HG02759 (cell line): ENCODE measurements around the gene SF3A1.

ENCODE experiments used
- ATAC-seq: cut with Tn5 transposase; IDR thresholded peaks from one replicate; pipeline ENCODE4 v1.9.1; 2021; ENCODE audit warnings: mild to moderate bottlenecking, moderate library complexity; ENCODE audit not compliant: unreplicated experiment

SF3A1 gene

DNA sequence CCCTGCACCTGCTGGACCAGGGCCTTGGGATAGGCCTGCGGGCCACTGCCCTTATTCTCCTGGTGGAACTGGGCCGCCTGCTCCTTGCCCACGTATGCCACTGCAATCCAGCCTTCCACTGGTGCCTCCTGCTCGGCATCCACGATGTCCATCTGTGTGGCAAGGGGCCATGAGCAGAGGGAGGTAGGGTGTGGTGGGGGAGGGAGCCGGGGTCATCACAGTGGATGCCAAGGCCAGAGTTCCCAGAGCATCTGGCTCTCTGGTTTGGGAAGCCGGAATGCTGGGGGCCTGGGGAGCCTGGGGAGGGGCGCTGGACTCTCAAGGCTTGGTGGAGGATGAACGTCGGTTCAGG lies 29.9 kb upstream of the SF3A1 start:
- ATAC-seq: no peak

DNA sequence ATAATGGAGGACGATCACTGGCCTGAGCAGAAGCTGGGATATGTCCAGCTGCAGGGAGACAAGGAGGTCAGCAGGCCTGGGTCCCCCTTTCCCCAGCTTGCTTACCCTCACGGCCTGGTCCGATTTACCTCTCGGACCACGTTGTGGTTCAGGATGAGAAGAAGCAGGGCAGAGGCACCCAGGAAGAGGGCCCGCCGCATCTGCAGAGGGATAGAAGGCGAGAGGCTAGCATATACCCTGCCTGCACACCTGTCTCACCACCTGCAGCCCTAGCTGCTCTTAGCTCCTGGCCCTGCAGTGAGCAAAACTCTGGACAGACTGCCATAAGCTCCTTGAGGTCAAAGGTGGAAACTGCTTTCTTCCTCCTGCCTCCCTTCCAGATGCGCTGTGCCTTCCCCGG lies 29.2 kb upstream of the SF3A1 start:
- ATAC-seq: no peak

DNA sequence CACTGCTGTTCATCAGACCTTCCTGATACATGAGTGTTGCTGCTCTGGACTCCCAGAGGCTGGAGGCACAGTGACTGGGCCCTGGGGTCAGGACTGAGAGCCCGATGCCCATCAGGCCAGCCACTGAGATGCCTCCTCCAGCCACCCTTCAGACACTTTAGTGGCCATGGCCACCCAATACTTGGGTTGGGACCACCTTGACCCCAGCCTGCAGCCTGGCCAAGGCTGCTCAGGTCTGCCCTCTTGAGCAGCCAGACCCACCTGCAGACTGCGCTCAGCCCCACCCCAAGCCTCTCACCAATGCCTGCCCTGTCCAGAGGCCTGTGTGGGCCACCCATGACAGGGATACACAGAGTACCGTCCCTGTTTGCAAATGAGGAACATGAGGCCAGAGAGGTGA lies 26.4 kb upstream of the SF3A1 start:
- ATAC-seq: no peak

DNA sequence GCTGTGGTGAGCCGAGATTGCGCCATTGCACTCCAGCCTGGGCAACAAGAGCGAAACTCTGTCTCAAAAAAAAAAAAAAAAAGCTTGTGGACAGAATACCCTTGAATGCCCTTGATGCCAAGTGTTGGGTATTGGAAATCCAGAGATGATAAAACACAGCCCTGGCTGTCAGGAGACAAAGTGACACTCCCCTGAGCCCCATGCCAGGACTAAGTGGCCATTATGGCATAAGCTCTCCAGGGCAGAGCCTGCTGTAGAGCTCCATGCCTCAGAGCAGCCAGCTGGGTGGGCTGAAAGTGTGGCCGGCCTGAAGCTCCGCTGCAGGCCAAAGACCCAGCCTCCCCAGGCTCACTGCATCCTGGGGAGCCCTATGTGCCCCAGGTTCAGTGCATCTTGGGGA lies 25.6 kb upstream of the SF3A1 start:
- ATAC-seq: no peak

DNA sequence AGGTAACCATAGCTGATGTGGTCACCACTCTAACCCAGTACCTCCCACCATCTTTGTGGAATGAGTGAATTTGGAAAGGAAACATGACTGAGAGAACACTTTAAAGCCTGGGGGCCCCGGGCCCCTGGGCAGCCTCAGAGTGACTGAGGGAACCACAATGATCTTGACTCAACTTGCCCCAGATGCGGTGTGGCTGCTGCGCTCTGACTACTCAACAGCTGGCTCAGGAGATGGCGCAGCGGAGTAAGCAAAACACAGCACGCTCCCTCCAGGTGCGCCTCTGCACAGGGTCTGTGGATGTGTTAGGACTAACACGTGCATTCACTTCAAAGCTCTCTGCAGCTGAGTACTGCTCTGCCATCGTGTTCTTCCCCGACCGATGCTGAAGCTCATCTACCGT lies 24.6 kb upstream of the SF3A1 start:
- no peak for ATAC-seq

DNA sequence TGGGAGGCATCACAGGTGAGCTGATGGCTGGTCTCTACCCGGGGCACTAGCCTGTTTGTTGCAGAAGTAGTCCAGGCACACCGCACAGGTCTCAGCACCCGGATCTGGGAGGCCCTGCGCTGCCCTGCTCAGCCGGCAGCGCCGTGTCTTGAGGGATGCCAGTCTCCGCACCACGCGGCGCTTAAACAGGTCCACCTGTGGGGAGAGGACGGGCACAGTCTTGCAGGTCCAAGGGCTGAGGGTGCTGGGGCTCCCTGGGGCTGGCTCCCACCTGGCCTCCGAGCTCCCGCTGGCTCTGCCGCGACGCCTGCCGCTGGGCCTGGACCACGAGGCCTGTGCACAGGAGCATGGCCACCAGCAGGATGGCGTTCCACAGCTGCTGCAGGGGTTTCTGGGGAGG lies 23.3 kb upstream of the SF3A1 start:
- ATAC-seq: no peak

DNA sequence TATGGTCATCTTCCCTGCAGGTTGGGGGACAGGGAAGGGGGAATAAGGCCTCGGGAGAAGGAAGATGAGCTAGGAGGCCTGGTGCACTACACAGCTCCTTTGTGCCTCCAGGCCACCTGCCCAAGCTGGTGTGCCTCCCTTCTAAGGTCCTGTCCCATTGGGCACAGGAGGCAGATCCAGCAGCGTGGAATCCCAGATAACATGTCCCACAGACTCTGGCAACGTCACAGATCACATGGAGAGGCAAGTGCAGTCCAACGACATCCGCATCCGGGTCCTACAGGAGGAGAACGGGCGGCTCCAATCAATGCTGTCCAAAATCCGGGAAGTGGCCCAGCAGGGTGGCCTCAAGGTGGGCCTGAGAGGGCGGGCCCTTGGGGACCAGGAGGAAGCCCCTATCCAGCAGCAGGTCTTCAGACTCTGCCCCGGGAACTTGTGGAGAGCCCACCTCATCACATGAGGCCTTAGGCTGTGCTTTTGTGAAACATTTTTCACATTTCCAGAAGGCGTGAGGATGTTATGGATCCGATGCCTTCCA lies 18.7 kb upstream of the SF3A1 start:
- ATAC-seq: no peak

DNA sequence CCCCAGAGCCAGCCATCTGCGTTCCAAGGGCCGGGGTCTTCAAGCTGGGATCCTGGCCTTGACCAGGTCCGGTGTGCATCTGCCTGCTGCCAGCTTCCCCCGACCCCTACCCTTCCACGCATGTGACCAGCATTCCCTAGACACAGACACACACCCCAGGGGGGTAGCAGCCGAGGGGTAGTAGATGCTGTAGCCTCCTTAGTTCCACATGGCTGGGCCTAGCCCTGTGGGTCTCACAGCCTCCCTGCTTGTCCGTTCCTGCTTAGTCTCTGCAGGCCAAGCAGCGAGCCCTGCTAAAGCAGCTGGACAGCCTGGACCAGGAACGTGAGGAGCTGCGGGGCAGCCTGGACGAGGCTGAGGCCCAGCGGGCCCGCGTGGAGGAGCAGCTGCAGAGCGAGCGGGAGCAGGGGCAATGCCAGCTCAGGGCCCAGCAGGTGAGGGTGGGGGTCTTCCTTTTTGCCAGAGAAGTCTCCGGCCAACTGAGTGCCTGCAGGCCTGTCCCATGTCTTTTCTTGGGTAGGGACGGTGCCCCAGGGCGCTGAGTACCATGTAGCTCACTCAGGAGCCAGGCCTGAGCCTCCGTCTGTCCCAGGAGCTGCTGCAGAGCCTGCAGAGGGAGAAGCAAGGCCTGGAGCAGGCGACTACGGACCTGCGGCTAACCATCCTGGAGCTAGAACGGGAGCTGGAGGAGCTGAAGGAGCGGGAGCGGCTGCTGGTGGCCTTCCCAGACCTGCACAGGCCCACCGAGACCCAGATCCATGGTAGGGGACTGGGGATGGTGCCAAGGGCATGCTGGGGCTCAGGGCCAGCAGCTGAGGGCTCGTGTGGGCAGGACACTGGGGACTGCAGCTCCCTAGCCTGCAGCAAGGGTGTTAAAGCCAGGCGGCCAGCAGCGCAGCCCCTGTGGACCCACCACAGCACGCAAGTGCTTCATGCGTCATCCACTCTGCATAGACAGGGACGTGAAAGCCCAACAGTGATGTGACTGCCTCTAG lies 16.9 kb upstream of the SF3A1 start:
- ATAC-seq: no peak

DNA sequence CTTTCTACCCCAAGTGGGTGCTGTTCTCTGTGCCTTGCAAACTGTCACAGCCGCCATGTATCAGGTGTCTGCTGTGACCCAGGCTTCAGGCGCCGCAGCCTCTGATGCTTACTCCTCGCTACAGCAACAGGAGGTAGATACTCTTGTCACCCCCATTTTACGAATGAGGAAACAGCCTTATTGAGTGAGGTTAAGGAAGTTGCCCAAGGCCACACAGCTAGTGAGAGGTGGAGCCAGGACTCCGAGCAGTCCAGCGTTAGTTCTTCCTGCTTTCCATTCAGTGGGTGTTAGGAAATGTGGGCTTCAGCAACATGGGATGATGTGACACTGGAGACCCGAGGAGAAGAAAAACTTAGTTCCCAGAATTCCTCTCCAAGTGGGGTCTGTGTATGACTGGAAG lies 16.2 kb upstream of the SF3A1 start:
- no peak for ATAC-seq

DNA sequence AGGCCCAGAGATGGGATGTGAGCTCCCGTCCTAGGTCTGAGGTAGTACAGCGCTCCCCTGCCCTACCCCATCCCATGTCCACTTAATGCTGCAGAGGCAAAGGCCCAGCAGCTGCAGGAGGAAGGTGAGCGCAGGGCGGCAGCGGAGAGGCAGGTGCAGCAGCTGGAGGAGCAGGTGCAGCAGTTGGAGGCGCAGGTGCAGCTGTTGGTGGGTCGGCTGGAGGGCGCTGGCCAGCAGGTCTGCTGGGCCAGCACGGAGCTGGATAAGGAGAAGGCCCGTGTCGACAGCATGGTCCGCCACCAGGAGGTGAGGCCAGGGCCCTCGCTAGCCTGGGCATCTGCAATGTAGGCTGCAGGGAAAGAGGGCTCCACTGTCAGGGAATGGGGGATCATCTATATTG lies 15.3 kb upstream of the SF3A1 start:
- no peak for ATAC-seq

DNA sequence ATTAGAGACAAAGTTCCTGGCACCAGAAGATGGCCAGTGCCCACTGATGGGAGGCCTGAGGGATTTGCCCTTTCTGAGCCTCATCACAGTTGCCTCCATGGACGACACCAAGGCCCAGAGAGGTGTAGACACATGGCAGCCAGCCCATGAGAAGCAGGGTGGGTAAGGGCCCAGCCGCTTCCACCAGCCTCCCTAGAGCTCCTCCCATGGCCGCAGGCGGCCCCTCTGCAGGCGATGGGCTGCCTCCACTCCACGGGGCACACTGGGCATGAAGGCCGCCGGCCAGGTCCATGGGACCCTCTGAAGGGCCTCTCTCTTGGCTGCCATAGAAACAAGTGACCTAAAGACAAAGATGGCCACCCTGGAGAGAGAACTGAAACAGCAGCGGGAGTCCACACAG lies 14.6 kb upstream of the SF3A1 start:
- ATAC-seq: no peak

DNA sequence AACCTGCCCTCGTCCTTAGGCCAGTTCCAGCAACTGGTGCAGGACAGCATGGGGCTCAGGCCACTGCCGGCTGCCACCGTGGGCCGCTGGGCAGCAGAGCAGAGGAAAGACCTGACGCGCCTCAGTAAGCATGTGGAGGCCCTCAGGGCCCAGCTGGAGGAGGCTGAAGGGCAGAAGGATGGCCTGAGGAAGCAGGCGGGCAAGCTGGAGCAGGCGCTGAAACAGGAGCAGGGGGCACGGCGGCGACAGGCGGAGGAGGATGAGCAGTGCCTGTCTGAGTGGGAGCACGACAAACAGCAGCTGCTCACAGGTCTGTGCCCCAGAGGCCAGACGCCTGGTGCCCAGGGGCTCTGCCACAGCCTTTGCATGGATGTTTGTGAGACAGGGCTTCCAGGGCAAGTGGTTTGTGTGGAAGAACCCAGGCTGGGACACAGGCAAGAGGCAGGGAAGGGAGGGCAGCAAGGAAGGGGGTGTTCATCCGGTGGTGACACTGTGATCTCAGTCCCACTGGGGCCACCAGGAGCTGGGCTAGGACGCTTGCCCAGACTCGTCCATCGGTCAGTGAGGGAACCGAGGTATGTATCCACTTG lies 14.0 kb upstream of the SF3A1 start:
- no peak for ATAC-seq

DNA sequence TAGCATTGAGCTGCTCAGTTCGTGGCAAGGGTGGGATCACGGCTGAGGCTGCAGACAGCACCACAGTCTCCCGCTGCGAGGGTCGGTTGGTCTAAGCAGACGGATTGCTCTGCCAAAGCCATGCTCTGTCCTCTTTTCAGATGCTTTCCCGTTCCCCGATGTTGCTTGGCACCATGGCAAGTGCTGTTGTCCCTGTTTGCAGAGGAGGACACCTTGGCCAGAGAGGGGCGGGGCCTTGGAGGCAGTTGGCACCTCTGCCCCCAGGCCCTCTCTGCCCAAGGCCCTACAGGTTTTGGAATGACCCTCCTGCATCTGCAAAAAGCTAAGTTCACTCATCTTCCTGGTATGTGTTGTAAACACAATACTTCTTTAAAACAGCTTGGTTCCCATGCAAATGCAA lies 11.7 kb upstream of the SF3A1 start:
- no peak for ATAC-seq

DNA sequence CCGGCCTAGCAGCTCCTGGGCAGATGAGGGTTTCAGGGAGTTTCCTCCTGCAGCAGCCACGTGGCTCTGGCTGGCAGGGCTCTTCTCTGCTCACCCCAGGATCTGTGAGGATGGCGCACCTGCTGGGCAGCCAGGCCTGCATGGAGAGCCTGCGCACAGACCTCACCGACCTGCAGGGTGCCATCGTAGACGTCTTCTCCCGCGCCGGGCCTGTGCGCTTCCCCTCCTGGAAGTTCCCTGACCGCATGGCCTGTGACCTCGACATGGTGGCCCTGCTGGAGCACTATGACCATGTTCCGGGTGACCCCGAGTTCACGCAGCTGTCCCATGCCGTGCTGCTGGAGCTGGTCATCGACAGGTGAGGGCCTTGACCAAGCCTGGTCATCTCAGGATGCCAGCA lies 9.2 kb upstream of the SF3A1 start:
- no peak for ATAC-seq

DNA sequence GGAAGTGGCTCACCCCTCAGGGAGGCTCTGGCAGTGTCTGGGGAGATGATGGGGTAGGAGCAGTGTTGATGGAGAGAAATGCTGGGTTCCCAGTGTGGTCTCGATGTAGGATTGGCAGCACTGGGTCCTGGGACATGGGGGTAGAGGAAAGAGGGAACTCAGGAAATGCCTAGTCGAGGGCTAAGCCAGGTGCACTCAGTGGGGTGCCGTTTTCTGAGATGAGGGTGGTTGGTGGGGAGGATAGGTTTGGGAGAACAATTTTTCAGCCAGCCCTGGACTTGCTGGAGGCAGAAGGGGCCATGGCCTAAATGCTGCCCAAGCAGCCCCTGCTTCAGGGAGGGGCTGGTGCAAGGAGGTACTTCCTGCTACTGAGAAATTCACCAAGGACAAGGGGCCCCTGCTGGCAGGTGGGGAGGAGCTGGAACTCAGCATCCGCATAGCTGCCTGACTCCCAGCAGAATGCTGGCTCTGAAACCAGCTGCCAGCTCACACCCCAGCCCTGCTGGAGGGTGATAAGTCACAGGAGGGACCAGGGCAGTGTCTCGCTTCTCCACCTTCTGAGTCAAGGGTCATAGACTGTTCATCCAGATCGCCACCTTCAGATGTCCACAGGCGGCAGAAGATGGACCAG lies 6.1 kb upstream of the SF3A1 start:
- ATAC-seq: no peak

DNA sequence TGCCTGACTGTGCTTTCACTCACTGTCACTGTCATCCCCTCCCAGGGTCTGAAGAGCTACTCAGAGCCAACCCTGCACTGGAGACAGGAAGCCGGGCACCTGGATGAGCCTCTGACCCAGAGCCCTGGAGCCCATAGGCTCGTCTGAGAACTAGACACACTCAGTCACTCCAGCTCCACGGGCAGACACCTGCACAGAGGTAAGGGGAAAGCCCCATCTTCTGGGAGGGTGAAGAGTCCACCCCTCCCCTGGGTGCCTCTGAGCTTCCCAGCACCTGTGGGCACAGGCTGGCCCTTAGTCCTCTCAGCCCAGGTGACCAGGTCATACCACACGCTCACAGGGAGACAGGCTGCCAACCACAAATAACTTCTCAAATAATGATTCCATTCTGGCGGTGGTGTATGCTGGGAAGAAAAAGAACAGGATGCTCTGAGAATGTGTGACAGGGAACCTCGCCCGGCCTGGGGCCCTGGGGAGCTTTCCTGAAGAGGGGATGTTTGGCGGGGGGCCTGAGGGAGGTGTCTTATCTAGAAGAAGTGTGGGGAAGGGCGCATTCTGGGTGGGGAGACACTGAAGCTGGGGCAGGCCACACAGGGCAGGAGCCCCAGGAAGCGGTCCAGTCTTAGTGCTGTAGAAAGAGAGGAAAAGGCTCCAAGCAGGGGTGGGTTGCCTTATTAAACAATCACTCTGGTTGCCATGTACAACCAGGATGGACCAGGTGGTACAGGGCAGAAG lies 5.4 kb upstream of the SF3A1 start:
- no peak for ATAC-seq

DNA sequence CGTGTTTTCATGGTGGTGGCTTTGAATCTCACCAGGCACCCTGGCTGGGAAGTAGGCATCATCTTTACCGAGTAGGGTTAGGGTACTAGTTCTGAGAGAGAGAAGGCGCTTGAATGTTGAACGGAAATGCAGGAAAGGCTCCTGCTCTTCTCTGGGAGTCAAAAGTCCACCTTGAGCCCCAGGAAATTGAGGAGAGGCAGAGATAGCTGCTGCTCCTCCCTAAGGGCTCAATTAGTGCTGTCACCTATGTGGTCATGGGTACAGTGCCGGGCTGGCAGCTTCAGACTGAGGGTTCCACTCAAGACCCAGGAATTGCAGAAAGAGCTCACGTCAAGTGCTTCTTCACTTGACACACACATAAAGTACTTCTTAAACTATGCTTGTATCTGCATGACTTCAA lies 1.8 kb upstream of the SF3A1 start:
- ATAC-seq: no peak

DNA sequence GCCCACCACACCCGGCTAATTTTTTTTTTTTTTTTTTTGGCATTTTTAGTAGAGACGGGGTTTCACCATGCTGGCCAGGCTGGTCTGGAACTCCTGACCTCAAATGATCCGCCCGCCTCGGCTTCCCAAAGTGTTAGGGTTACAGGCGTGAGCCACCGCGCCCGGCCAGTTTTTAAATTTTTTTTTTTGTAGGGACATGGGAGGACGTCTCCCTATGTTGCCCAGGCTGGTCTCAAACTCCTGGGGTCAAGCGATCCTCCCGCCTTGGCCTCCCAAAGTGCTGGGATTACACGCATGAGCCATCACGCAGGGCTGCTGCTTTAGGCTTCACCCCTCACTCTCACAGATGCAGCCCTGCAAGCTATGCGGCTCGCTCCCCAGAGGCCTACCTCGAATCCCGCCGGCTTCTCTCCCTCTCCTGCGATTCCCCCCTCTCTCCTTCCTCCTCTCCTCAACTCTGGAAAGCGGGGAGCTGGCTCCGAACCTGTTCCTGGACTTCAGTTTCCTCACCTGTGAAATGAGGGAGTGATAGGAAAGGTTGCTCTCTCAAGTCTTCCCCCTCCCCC lies 1.0 kb upstream of the SF3A1 start:
- ATAC-seq: no peak

DNA sequence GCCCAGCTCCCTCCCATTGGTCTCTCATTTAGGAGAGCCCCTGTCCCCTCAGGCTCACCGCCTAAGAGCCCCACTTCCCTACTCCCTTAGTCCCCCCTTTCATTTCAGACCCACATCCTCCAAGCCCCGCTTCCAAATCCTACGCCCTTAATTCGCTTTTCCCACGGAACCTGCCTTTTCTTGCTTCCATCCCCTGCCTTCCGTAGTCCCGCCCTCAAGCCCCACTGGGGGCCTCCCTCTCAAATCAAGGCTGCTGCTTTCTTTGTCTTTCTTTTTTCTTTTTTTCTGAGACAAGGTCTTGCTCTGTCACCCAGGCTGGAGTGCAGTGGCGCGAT lies 509 bp upstream of the SF3A1 start:
- no peak for ATAC-seq

DNA sequence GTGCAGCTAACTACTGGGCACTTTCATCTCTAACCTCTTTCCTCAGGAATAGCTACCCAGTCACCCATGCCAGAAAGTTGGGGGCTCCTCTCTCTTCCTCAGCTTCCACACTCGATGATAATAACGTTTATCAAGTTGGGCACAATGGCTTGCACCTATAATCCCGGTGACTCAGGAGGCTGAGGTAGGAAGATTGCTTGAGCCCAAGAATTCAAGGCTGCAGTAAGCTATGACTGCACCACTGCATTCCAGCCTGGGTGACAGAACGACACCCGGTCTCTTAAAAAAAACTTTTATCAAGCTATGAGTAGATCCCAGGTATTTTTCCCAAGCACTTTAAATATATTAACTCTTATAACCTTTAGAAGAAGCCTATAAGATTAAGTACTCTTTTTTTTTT lies 2.0 kb downstream of the SF3A1 start:
- ATAC-seq: no peak

DNA sequence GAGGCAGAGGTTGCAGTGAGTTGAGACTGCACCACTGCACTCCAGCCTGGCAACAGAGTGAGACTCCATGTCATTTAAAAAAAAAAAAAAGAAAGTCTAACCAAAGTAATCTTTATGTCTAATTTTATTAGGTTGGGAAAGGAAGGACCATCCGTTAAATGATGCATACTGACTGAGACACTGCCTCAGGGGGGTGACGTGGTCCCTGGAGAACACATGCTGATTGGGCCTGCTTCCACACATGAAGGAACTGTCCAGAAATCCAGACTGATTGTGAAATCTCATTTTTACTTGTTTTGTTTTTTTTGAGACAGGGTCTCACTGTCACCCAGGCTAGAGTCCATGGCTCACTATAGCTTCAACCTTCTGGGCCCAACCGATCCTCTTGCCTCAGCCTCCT lies 5.5 kb downstream of the SF3A1 start:
- no peak for ATAC-seq
